ENCODE data around the gene EDEM1. TPM values are rescaled to one million over a fixed set of nuclear protein-coding genes. Genes with fewer than 3 reads are reported as not detected.

Gene EDEM1
- polyA plus RNA-seq, 1 of the 3 experiments (the other 2 are of a cell fraction): 25.2 TPM

DNA sequence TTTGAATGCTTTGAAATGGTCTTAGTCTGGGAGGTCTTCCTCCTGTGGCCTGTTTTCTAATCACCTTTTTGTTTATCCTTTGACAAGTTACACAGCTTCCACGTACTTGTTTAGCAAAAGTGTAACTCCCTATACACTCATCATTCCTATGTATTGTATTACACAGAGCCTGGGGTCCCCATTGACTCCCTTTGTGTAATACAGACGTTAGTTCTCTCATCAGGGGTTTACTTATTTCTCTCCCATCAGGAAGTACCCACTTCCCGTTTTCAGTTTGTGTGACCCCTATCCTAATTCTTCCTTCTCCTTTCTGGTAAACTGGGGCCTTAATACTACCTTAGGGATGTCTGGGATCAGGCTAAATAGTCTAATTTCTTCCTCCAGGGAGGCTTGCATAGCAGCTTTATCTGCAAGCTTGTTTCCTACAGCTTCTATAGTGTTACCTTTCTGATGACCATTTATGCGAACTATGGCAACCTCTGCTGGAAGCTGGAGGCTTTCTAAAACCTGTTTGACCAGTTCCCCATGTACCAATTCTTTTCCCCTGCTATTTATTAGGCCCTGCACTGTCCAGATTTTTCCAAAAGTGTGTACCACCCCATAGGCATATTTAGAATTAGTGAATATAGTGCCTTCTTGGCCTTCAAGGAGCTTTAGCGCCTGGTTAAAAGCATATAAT, 43.1 kb upstream of the EDEM1 start:
- Histone ChIP-seq H3K36me3 (replicated peaks in 1 of 2; ENCODE audit: control insufficient read depth in 1 of 2, insufficient read depth in 2 of 2, low read length in 1 of 2) (peaks cover 0 to 3% of the 10 kb centered on the region in 2 experiments), H3K79me2 (ENCODE audit: insufficient read depth) (peaks cover 100% of the 10 kb centered on the region), H3K27ac (ENCODE audit: low read depth in 2 of 2, low read length in 1 of 2) (no peak overlapping the region), H2AFZ (ENCODE audit: low read depth) (no peak overlapping the region), H3K9ac (no peak overlapping the region), H3K4me2 (no peak overlapping the region), H4K20me1 (ENCODE audit: insufficient read depth) (peaks cover 88% of the 10 kb centered on the region), H3F3A (replicated peaks; ENCODE audit: insufficient read depth) (no peaks in the 10 kb centered on the region), H3K9me3 (no peaks in the 10 kb centered on the region), H3K9me2 (no peaks in the 10 kb centered on the region), H3K27me3 (ENCODE audit: insufficient read depth) (no peaks in the 10 kb centered on the region), H3K4me3 (ENCODE audit: low read depth in 2 of 2, low read length in 1 of 2) (no peak overlapping the region), H3K4me1 (ENCODE audit: control insufficient read depth in 1 of 2, insufficient read depth in 2 of 2, low read depth in 1 of 2, low read length in 1 of 2) (peaks cover 0 to under 1% of the 10 kb centered on the region in 2 experiments; a peak in 1 of 4 replicates)
- ChIA-PET CTCF (no interaction called here), POLR2A (no interaction called here)
- WGBS (ENCODE audit: low lambda C conversion rate): 94% methylated on average over 5 of the region's 5 CpGs
- DNase-seq: no peak
- no peak for TF ChIP-seq GATA2 (CRISPR knock-in tag; IDR thresholded peaks at IDR 0.05)
- TF ChIP-seq MAX (IDR thresholded peaks at IDR 0.05; ENCODE audit: low read depth): no peak
- no peak for TF ChIP-seq NFIC (IDR thresholded peaks at IDR 0.05; ENCODE audit: borderline replicate concordance)
- TF ChIP-seq, protein P1, sequence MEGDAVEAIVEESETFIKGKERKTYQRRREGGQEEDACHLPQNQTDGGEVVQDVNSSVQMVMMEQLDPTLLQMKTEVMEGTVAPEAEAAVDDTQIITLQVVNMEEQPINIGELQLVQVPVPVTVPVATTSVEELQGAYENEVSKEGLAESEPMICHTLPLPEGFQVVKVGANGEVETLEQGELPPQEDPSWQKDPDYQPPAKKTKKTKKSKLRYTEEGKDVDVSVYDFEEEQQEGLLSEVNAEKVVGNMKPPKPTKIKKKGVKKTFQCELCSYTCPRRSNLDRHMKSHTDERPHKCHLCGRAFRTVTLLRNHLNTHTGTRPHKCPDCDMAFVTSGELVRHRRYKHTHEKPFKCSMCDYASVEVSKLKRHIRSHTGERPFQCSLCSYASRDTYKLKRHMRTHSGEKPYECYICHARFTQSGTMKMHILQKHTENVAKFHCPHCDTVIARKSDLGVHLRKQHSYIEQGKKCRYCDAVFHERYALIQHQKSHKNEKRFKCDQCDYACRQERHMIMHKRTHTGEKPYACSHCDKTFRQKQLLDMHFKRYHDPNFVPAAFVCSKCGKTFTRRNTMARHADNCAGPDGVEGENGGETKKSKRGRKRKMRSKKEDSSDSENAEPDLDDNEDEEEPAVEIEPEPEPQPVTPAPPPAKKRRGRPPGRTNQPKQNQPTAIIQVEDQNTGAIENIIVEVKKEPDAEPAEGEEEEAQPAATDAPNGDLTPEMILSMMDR (IDR thresholded peaks at IDR 0.05): no peak
- no peak for TF ChIP-seq JUND (IDR thresholded peaks at IDR 0.05)
- TF ChIP-seq, protein P2, sequence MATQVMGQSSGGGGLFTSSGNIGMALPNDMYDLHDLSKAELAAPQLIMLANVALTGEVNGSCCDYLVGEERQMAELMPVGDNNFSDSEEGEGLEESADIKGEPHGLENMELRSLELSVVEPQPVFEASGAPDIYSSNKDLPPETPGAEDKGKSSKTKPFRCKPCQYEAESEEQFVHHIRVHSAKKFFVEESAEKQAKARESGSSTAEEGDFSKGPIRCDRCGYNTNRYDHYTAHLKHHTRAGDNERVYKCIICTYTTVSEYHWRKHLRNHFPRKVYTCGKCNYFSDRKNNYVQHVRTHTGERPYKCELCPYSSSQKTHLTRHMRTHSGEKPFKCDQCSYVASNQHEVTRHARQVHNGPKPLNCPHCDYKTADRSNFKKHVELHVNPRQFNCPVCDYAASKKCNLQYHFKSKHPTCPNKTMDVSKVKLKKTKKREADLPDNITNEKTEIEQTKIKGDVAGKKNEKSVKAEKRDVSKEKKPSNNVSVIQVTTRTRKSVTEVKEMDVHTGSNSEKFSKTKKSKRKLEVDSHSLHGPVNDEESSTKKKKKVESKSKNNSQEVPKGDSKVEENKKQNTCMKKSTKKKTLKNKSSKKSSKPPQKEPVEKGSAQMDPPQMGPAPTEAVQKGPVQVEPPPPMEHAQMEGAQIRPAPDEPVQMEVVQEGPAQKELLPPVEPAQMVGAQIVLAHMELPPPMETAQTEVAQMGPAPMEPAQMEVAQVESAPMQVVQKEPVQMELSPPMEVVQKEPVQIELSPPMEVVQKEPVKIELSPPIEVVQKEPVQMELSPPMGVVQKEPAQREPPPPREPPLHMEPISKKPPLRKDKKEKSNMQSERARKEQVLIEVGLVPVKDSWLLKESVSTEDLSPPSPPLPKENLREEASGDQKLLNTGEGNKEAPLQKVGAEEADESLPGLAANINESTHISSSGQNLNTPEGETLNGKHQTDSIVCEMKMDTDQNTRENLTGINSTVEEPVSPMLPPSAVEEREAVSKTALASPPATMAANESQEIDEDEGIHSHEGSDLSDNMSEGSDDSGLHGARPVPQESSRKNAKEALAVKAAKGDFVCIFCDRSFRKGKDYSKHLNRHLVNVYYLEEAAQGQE (IDR thresholded peaks at IDR 0.05; ENCODE audit: low read depth, low read length): no peak
- no peak for TF ChIP-seq USF2 (IDR thresholded peaks at IDR 0.05; ENCODE audit: borderline replicate concordance, low read depth, low read length)
- TF ChIP-seq SMC3 (IDR thresholded peaks at IDR 0.05; ENCODE audit: low read depth, low read length): no peak
- TF ChIP-seq, protein P3, sequence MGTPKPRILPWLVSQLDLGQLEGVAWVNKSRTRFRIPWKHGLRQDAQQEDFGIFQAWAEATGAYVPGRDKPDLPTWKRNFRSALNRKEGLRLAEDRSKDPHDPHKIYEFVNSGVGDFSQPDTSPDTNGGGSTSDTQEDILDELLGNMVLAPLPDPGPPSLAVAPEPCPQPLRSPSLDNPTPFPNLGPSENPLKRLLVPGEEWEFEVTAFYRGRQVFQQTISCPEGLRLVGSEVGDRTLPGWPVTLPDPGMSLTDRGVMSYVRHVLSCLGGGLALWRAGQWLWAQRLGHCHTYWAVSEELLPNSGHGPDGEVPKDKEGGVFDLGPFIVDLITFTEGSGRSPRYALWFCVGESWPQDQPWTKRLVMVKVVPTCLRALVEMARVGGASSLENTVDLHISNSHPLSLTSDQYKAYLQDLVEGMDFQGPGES (IDR thresholded peaks at IDR 0.05; ENCODE audit: low read depth, low read length): no peak
- no peak for TF ChIP-seq TEAD4 (IDR thresholded peaks at IDR 0.05; ENCODE audit: borderline replicate concordance, insufficient read depth)
- TF ChIP-seq POLR2AphosphoS5 (IDR thresholded peaks at IDR 0.05; ENCODE audit: low read depth, low read length): no peak
- TF ChIP-seq MEF2A (IDR thresholded peaks at IDR 0.05; ENCODE audit: borderline replicate concordance, low read depth): no peak
- TF ChIP-seq, protein P4, sequence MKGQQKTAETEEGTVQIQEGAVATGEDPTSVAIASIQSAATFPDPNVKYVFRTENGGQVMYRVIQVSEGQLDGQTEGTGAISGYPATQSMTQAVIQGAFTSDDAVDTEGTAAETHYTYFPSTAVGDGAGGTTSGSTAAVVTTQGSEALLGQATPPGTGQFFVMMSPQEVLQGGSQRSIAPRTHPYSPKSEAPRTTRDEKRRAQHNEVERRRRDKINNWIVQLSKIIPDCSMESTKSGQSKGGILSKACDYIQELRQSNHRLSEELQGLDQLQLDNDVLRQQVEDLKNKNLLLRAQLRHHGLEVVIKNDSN (IDR thresholded peaks at IDR 0.05; ENCODE audit: borderline replicate concordance, low read depth): no peak
- TF ChIP-seq, protein P5, sequence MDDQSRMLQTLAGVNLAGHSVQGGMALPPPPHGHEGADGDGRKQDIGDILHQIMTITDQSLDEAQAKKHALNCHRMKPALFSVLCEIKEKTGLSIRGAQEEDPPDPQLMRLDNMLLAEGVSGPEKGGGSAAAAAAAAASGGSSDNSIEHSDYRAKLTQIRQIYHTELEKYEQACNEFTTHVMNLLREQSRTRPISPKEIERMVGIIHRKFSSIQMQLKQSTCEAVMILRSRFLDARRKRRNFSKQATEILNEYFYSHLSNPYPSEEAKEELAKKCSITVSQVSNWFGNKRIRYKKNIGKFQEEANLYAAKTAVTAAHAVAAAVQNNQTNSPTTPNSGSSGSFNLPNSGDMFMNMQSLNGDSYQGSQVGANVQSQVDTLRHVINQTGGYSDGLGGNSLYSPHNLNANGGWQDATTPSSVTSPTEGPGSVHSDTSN (IDR thresholded peaks at IDR 0.05): no peak
- no peak for TF ChIP-seq RCOR1 (IDR thresholded peaks at IDR 0.05; ENCODE audit: low read length)
- no peak for TF ChIP-seq RAD21 (IDR thresholded peaks at IDR 0.05; ENCODE audit: low read length)
- TF ChIP-seq NRF1 (IDR thresholded peaks at IDR 0.05; ENCODE audit: low read depth, low read length): no peak
- no peak for TF ChIP-seq ELF1 (IDR thresholded peaks at IDR 0.05)
- no peak for TF ChIP-seq TCF12 (IDR thresholded peaks at IDR 0.05)

All from SK-N-SH (cell line).